ENCODE measurements around the gene ALG14.

ALG14 gene

GRCh38 chr1:94926126-94926914 lies 146.4 kb downstream of the ALG14 start:
- DNase-seq: peak; percentile 57

- DNase-seq: peak; percentile 74
Observed at GRCh38 chr1:94925561-94926125, 147.1 kb downstream of the ALG14 start.

GRCh38 chr1:94925004-94925403 lies 147.7 kb downstream of the ALG14 start:
- no peak for DNase-seq
